ENCODE data around the gene NCLN.

- TF ChIP-seq, protein P1, sequence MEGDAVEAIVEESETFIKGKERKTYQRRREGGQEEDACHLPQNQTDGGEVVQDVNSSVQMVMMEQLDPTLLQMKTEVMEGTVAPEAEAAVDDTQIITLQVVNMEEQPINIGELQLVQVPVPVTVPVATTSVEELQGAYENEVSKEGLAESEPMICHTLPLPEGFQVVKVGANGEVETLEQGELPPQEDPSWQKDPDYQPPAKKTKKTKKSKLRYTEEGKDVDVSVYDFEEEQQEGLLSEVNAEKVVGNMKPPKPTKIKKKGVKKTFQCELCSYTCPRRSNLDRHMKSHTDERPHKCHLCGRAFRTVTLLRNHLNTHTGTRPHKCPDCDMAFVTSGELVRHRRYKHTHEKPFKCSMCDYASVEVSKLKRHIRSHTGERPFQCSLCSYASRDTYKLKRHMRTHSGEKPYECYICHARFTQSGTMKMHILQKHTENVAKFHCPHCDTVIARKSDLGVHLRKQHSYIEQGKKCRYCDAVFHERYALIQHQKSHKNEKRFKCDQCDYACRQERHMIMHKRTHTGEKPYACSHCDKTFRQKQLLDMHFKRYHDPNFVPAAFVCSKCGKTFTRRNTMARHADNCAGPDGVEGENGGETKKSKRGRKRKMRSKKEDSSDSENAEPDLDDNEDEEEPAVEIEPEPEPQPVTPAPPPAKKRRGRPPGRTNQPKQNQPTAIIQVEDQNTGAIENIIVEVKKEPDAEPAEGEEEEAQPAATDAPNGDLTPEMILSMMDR (IDR thresholded peaks at IDR 0.05), result no peak
- no peak for TF ChIP-seq POLR2A (IDR thresholded peaks at IDR 0.05)
Measured at GRCh38 chr19:3227054-3227626, 41.4 kb downstream of the NCLN start.
